Measurements from ENCODE around the gene GNPTAB.

DNA sequence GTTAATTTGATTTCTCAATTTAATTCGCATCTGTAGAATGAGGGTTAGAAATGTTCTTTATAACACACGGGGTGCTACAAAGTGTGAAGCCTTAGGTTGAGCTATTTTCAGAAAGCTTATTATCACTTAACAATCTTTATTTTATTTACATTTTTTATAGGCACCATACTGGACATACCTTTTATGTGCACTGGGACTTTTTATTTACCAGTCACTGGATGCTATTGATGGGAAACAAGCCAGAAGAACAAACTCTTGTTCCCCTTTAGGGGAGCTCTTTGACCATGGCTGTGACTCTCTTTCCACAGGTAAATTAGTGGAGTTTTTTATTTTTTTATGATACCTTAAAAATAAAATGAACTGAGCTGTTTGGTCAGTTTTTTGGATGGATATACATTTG, 116.8 kb downstream of the GNPTAB start:
- TF ChIP-seq GATA3 (IDR thresholded peaks at IDR 0.05; ENCODE audit: low read depth, low read length) (no peak), GATA2 (IDR thresholded peaks at IDR 0.05; ENCODE audit: low read depth, low read length) (no peak)
